ENCODE results near the gene YAP1.

Gene YAP1

GRCh38 chr11:102202972-102203371, 92.7 kb downstream of the YAP1 start:
- DNase-seq, result no peak

- no peak for DNase-seq
These were observed 93.9 kb downstream of the YAP1 start for GRCh38 chr11:102204174-102204573.

DNA sequence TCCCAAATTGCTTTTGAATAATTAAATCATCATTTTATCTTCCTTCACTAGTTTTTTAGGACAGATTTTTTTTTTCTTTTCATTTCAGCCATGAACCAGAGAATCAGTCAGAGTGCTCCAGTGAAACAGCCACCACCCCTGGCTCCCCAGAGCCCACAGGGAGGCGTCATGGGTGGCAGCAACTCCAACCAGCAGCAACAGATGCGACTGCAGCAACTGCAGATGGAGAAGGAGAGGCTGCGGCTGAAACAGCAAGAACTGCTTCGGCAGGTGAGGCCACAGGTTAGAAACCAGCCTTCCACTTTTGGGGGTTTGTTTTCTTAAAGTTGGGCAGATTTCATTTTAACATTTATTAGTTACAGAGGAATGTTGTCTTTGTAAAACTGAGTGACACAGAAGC, 95.6 kb downstream of the YAP1 start:
- no peak for DNase-seq

GRCh38 chr11:102208835-102209234, 98.6 kb downstream of the YAP1 start:
- no peak for DNase-seq

DNA sequence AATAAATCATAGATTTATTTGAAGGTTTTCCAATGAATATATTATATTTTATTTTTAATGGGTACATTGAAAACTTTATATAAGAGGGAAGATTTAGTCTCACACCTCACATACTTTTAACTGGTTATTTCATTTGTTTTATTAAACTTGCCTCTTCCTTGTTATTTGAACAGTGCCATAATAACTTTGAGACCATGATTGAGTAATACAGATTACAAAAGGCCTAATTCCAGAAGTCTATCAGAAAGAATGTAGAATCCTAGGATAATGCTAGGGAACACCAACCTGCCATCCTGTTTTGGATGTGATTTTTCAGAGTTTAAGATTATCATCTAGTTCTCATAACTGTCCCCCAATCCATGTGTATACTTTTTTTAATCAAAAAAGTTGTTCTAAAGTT, 104.4 kb downstream of the YAP1 start:
- DNase-seq, result no peak

GRCh38 chr11:102216433-102217075, 106.3 kb downstream of the YAP1 start:
- DNase-seq, result no peak

DNA sequence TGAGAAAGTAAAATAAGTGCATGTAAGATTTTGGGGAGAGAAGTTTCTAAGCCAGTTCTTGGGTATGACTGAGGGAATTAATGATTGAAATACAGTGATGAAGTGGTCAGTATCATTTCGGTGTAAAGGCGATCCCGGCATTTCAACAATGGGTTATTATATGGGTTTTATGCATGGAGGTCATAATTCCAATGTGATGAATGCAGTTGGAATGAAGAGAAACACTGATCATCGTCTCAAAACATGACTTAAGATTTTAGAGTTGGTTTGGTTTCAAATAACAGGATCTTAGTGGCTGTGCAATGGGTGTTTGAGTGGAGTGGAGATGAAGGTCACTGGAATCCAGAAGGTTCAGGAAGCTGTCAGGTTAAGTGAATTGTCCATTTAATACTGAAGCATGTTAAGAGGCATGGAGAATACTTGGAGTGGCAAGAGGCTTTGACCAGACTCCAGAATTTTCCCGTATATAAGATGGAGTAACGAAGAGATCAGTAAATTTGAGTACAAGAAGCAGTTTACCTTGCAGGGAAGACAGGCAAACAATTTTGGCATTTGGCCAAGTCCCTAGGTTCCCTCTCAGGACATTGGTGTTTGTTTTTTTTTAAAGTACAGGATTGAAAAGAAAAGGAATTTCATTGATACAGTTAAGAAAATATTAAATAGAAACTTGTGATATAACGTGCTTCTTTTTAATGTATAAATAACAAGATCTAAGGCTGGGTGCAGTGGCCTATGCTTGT, 110.7 kb downstream of the YAP1 start:
- no peak for DNase-seq

DNA sequence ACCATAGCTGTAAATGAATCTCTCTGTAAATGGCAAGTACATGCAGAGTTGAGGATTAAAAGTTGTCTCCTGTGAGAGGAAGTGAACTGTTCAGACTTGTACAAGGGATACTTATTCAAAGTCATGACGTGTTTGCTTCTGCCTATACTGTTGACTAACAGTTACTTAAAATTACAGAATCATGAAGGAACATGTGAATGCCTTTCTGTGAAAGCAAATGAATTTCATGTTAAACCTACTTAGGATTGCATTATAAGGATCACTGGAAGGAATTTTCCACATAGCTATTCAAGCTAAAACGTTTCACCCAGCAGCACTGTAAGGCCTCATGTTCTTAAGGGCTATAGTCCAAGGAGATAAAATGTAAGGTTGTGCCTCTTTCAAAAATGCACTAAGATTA, 113.6 kb downstream of the YAP1 start:
- no peak for DNase-seq

GRCh38 chr11:102225689-102226568, 115.7 kb downstream of the YAP1 start:
- no peak for DNase-seq

DNA sequence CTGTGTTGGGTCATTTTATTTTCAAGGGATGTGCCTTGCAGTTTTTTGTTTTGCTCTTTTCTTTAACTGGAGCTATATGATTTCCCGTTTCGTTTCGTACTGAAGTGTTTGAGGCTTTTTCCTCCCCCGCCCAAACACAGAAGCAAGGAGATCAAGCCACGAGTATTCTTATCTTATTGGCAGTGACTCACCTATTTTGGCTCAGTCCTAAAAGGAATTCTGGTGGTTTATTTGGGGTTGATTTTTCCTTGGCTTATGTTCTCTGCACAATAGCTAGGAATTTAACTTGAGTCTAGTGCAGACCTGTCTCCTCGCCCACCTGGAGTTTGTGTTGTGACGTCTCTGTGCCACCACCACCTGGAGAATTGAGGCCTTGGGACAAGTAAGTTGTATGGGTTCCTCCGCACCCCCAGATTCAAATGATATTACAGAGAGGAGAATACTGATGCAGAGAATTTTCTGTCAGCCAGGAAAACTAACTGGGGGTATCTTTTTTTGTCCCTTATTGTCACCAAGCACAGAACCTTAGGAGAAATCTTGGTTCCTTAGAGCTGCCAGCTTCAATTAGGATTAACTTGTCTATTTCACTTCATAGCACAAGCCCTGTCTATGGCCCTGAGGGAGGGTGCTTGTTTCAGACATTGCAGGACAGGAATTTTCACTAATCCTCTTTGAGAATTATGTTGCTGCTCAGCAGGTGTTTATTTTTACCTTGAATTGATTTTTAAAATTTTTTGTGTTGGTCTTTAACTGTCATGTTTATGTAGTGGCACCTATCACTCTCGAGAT, 116.6 kb downstream of the YAP1 start:
- no peak for DNase-seq

- DNase-seq, result no peak
These were observed 119.4 kb downstream of the YAP1 start for GRCh38 chr11:102229510-102230123.

DNA sequence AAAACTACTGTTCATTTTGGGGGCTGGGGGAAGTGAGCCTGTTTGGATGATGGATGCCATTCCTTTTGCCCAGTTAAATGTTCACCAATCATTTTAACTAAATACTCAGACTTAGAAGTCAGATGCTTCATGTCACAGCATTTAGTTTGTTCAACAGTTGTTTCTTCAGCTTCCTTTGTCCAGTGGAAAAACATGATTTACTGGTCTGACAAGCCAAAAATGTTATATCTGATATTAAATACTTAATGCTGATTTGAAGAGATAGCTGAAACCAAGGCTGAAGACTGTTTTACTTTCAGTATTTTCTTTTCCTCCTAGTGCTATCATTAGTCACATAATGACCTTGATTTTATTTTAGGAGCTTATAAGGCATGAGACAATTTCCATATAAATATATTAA, 119.9 kb downstream of the YAP1 start:
- no peak for DNase-seq

DNA sequence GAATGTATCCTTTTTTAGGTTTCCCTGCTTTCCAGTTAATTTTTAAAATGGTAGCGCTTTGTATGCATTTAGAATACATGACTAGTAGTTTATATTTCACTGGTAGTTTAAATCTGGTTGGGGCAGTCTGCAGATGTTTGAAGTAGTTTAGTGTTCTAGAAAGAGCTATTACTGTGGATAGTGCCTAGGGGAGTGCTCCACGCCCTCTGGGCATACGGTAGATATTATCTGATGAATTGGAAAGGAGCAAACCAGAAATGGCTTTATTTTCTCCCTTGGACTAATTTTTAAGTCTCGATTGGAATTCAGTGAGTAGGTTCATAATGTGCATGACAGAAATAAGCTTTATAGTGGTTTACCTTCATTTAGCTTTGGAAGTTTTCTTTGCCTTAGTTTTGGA, 120.7 kb downstream of the YAP1 start:
- no peak for DNase-seq

GRCh38 chr11:102234779-102235439, 124.7 kb downstream of the YAP1 start:
- DNase-seq, result no peak

DNA sequence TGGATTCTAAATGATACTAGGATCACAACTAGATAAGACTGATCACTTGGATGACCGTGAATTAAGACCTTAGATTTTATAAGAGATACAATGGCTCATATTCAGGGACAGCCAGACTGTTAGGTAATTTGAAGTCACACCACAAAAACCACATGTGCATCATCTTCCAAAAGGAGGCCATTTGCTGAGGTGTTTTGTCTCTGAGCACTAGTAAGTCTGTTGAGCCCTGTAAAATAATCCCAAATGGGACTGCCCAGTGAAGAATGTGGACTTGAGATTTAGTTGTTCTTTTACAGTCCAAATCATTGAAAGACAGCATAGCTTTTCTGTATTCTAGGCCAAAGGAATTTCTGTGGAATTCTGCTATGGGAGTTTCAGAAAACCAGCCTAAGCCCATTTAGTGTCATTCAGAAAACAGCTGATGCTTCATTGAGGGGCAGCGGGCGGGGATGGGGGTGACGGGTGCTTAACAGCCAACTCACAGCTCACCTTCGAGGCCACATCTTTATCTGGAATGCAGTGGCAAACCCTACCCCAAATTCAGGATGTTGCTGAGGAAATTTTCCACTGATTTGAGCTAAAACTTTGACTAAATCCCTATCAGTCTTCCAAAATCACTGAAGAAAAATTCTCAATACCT, 127.0 kb downstream of the YAP1 start:
- DNase-seq, result no peak

DNA sequence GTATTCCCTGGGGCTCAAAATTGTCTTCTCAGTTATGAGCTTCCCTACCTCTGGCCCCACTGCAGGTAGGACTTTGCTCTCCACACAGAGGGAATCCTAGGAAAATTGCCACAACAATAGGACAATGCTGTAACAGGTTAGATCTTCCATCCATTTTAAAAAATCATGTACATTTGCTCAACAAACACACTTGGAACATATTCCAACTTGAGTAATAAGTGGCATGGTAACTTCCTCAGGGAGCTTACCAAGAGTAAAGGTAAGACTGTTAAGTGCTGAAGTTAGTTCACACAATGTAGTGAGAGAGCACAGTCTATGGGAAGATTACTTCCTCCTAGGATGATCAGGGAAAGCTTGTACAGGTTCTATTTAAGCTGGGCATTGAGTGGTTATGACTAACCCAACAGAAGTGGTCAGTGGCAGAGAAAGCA, 128.2 kb downstream of the YAP1 start:
- DNase-seq, result no peak

GRCh38 chr11:102239448-102239847, 129.2 kb downstream of the YAP1 start:
- no peak for DNase-seq

DNA sequence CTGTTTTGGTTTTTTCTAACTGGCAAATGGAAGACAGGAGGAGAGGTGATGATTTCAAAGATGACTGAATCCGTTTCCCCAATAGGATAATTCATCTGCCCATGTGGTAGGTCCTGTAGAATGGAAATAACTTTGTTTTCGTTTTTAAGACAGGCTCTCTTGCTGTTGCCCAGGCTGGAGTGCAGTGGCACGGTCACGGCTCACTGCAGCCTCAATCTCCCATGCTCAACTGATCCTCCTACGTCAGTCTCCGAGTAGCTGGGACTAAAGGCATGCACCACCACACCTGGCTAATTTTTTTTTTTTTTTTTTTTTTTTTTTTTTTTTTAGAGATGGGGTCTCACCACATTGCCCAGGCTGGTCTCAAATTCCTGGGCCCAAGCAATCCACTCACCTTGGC, 129.7 kb downstream of the YAP1 start:
- DNase-seq, result no peak

DNA sequence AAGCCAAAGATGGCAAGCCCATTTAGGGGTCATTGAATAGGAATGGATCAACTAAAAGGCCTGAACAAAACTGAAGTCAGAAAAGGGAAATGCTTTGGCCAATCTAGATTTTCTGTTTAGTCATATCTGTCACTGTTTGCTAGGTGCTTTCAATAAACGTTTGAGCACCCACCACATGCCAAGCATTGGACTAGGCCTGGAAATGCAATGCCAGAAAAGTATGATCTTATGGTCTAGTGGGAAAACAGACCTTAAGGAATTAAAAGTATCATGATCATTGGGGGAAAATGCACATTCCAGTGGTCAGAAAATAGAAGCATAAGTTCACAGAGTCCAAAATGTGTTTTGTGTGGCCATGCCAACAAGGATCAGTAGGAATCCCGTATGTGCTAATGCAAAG, 130.3 kb downstream of the YAP1 start:
- no peak for DNase-seq

GRCh38 chr11:102241026-102241425, 130.8 kb downstream of the YAP1 start:
- DNase-seq, result no peak

GRCh38 chr11:102243399-102243884, 133.2 kb downstream of the YAP1 start:
- DNase-seq, result no peak

Data from activated naive CD4-positive, alpha-beta T cell (primary cell).